Keratinocyte (primary cell): Measurements from ENCODE around the gene MTERF4. TPM values are rescaled to one million over a fixed set of nuclear protein-coding genes. Genes with fewer than 3 reads are reported as not detected.

ENCODE experiments used
- DNase-seq: peaks from one replicate; pipeline ENCODE4 v3.0.0-alpha.2; 2011; ENCODE audit warnings: low read depth, missing footprints, low spot score
- FAIRE-seq: peaks from 2 replicates; lab custom pipeline; 2011; peaks lifted over from hg19 to GRCh38; lab: Jason Lieb, UNC
- H2AFZ ChIP-seq: 2 replicates; pipeline ENCODE4 v1.6.0; 2012; ENCODE audit warnings: low read length, control low read depth, inconsistent platforms; ENCODE audit not compliant: control insufficient read depth
- H3K27ac ChIP-seq: 2 replicates; pipeline ENCODE4 v1.5.1; 2011; ENCODE audit warnings: low read length; ENCODE audit not compliant: control insufficient read depth, insufficient read depth
- H3K27me3 ChIP-seq: 3 replicates; pipeline ENCODE4 v1.6.0; 2011; ENCODE audit warnings: low read length; ENCODE audit not compliant: control insufficient read depth, insufficient read depth; ENCODE audit errors: extremely low read depth
- H3K36me3 ChIP-seq, 2 experiments: 2 replicates in 1 of 2; 3 replicates in 1 of 2; pipeline ENCODE4 v1.5.1; 2011; ENCODE audit warnings: low read length in 2 of 2, mild to moderate bottlenecking in 1 of 2; ENCODE audit not compliant: control insufficient read depth in 2 of 2, insufficient read depth in 2 of 2; ENCODE audit errors: extremely low read depth in 1 of 2
- H3K4me1 ChIP-seq: 3 replicates; pipeline ENCODE4 v1.5.1; 2011; ENCODE audit warnings: low read length; ENCODE audit not compliant: control insufficient read depth, insufficient read depth; ENCODE audit errors: extremely low read depth
- H3K4me2 ChIP-seq: 3 replicates; pipeline ENCODE4 v1.6.0; 2011; ENCODE audit warnings: low read depth, low read length; ENCODE audit not compliant: control insufficient read depth, insufficient read depth; ENCODE audit errors: extremely low read depth
- H3K4me3 ChIP-seq, 3 experiments: fragments of 200-600 bp in 1 of 3; sonication (generic) in 1 of 3; 2 replicates in 2 of 3; 3 replicates in 1 of 3; pipeline ENCODE4 v1.5.1; 2011 to 2016; ENCODE audit warnings: low read length in 3 of 3, mild to moderate bottlenecking in 3 of 3, control low read depth in 2 of 3, inconsistent platforms in 1 of 3, low read depth in 1 of 3, mixed read lengths in 1 of 3, mixed run types in 1 of 3, moderate library complexity in 1 of 3; ENCODE audit not compliant: control insufficient read depth in 2 of 3, insufficient read depth in 2 of 3; ENCODE audit errors: extremely low read depth in 1 of 3
- H3K79me2 ChIP-seq: 2 replicates; pipeline ENCODE4 v1.6.0; 2012; ENCODE audit warnings: low read length; ENCODE audit not compliant: control insufficient read depth, insufficient read depth
- H3K9ac ChIP-seq: 3 replicates; pipeline ENCODE4 v1.6.0; 2011; ENCODE audit warnings: low read length; ENCODE audit not compliant: control insufficient read depth, insufficient read depth; ENCODE audit errors: extremely low read depth
- H3K9me1 ChIP-seq: 3 replicates; pipeline ENCODE4 v1.6.0; 2011; ENCODE audit warnings: low read length; ENCODE audit not compliant: control insufficient read depth, insufficient read depth; ENCODE audit errors: extremely low read depth
- H3K9me3 ChIP-seq: 2 replicates; pipeline ENCODE4 v1.5.1; 2012; ENCODE audit warnings: low read depth, low read length; ENCODE audit not compliant: control insufficient read depth
- H4K20me1 ChIP-seq: 3 replicates; pipeline ENCODE4 v1.6.0; 2011; ENCODE audit warnings: low read length; ENCODE audit not compliant: control insufficient read depth, insufficient read depth; ENCODE audit errors: extremely low read depth
- CTCF ChIP-seq, 3 experiments: IDR thresholded peaks in 1 of 3; conservative IDR thresholded peaks in 1 of 3; optimal IDR thresholded peaks in 1 of 3; 2 replicates in 2 of 3; 3 replicates in 1 of 3; pipeline versions ENCODE3 to v1.5.1; 2011; ENCODE audit warnings: low read length in 3 of 3, mild to moderate bottlenecking in 3 of 3, moderate library complexity in 2 of 3, control low read depth in 1 of 3, inconsistent platforms in 1 of 3; ENCODE audit not compliant: insufficient read depth in 2 of 3; ENCODE audit errors: extremely low read depth in 1 of 3
- EZH2 ChIP-seq: IDR thresholded peaks from one replicate; pipeline ENCODE4 v1.6.1; 2012; ENCODE audit warnings: inconsistent platforms, mild to moderate bottlenecking, low read length, moderate library complexity
- dilution Hi-C: fragments of 300-500 bp; cut with MboI; formaldehyde crosslinking; loops from one replicate; pipeline ENCODE4 v1.7.0; 2020; ENCODE audit warnings: low sequenced_read_pairs; ENCODE audit not compliant: extremely low pct_ligation_motif_present
- polyA plus RNA-seq, 5 experiments: library from polyadenylated mRNA; depleted of rRNA in 3 of 5; stranded (reverse) in 3 of 5; stranded (forward) in 1 of 5; unstranded in 1 of 5; fragments of >200 nt; gene quantifications; 1 replicate in 1 of 5; 2 replicates in 3 of 5; 3 replicates in 1 of 5; pipeline versions ENCODE4 v1.2.1 to v1.2.3, GENCODE V29; 2011 to 2012; ENCODE audit warnings: missing spikeins in 2 of 5, low read depth in 1 of 5, low replicate concordance in 1 of 5

MTERF4 gene
- polyA plus RNA-seq, 1 donor (not counting 4 experiments of a cell fraction or from before 2014, with no cell fraction given), result 28.5 TPM

GRCh38 chr2:241095594-241096290 is 6.3 kb downstream of the MTERF4 start:
- dilution Hi-C loops, result no loop called here
- FAIRE-seq, result no peak
- peaks cover 3% of the 10 kb centered on the region for H4K20me1 ChIP-seq

GRCh38 chr2:241094924-241095420 is 7.1 kb downstream of the MTERF4 start:
- Histone ChIP-seq H3K27ac (no peak overlapping the region), H3K9ac (no peak overlapping the region), H3K4me2 (no peak overlapping the region), H3K79me2 (peaks cover 12% of the 10 kb centered on the region), H2AFZ (no peak overlapping the region), H3K9me3 (no peaks in the 10 kb centered on the region), H3K4me3 (no peak overlapping the region), H4K20me1 (peaks cover 3% of the 10 kb centered on the region), H3K27me3 (no peaks in the 10 kb centered on the region), H3K9me1 (no peaks in the 10 kb centered on the region), H3K4me1 (no peaks in the 10 kb centered on the region), H3K36me3 (peaks cover 16 to 27% of the 10 kb centered on the region in 2 experiments)
- DNase-seq (no peak), FAIRE-seq (no peak)
- TF ChIP-seq EZH2, result no peak
- no peak for TF ChIP-seq CTCF (optimal IDR thresholded peaks at IDR 0.05 in 1 of 3, IDR thresholded peaks at IDR 0.05 in 1 of 3, conservative IDR thresholded peaks at IDR 0.05 in 1 of 3; ENCODE audit: extremely low read depth in 1 of 3, insufficient read depth in 2 of 3, low read length in 3 of 3)
- dilution Hi-C loops, result no loop called here

More at GRCh38 chr2:241095594-241096290, 6.3 kb downstream of the MTERF4 start:
- H3K36me3 ChIP-seq, result peaks cover 16 to 27% of the 10 kb centered on the region in 2 experiments
- H3K79me2 ChIP-seq, result peaks cover 17% of the 10 kb centered on the region
- no peak overlapping the region for H2AFZ ChIP-seq
- no peak for DNase-seq
- no peak for TF ChIP-seq EZH2
- no peak for TF ChIP-seq CTCF (optimal IDR thresholded peaks at IDR 0.05 in 1 of 3, IDR thresholded peaks at IDR 0.05 in 1 of 3, conservative IDR thresholded peaks at IDR 0.05 in 1 of 3; ENCODE audit: extremely low read depth in 1 of 3, insufficient read depth in 2 of 3, low read length in 3 of 3)
- H3K4me1 ChIP-seq, result no peaks in the 10 kb centered on the region
- H3K27me3 ChIP-seq, result no peaks in the 10 kb centered on the region
- no peak overlapping the region for H3K9ac ChIP-seq
- no peak overlapping the region for H3K4me2 ChIP-seq
- no peak overlapping the region for H3K4me3 ChIP-seq
- no peaks in the 10 kb centered on the region for H3K9me3 ChIP-seq
- H3K9me1 ChIP-seq, result no peaks in the 10 kb centered on the region
- no peak overlapping the region for H3K27ac ChIP-seq
